Measurements from ENCODE around the gene MAJIN.
A peak's percentile ranks its signal among the peaks of the same experiment; 100 is the strongest.

Gene MAJIN

GRCh38 chr11:64916775-64917662 lies 54.9 kb downstream of the MAJIN start, which contains the start of gene ATG2A (continued):
- TF ChIP-seq OSR2 (tag by site-specific recombination; IDR thresholded peaks at IDR 0.05): no peak; the same call in 1 of the 2 replicates
- TF ChIP-seq ZNF645 (tag by site-specific recombination; IDR thresholded peaks at IDR 0.05): no peak
- no peak for TF ChIP-seq ZNF133 (tag by site-specific recombination; IDR thresholded peaks at IDR 0.05)
- TF ChIP-seq KLF10 (tag by site-specific recombination; IDR thresholded peaks at IDR 0.05): peak; percentile 96
- TF ChIP-seq PRDM1 (tag by site-specific recombination; IDR thresholded peaks at IDR 0.05): no peak
- no peak for TF ChIP-seq ZNF112 (tag by site-specific recombination; IDR thresholded peaks at IDR 0.05)
- TF ChIP-seq ZBTB1 (tag by site-specific recombination; IDR thresholded peaks at IDR 0.05): no peak
- TF ChIP-seq ZNF549 (tag by site-specific recombination; IDR thresholded peaks at IDR 0.05): no peak
- no peak for TF ChIP-seq ZNF239 (tag by site-specific recombination; IDR thresholded peaks at IDR 0.05)
- TF ChIP-seq, protein P1, sequence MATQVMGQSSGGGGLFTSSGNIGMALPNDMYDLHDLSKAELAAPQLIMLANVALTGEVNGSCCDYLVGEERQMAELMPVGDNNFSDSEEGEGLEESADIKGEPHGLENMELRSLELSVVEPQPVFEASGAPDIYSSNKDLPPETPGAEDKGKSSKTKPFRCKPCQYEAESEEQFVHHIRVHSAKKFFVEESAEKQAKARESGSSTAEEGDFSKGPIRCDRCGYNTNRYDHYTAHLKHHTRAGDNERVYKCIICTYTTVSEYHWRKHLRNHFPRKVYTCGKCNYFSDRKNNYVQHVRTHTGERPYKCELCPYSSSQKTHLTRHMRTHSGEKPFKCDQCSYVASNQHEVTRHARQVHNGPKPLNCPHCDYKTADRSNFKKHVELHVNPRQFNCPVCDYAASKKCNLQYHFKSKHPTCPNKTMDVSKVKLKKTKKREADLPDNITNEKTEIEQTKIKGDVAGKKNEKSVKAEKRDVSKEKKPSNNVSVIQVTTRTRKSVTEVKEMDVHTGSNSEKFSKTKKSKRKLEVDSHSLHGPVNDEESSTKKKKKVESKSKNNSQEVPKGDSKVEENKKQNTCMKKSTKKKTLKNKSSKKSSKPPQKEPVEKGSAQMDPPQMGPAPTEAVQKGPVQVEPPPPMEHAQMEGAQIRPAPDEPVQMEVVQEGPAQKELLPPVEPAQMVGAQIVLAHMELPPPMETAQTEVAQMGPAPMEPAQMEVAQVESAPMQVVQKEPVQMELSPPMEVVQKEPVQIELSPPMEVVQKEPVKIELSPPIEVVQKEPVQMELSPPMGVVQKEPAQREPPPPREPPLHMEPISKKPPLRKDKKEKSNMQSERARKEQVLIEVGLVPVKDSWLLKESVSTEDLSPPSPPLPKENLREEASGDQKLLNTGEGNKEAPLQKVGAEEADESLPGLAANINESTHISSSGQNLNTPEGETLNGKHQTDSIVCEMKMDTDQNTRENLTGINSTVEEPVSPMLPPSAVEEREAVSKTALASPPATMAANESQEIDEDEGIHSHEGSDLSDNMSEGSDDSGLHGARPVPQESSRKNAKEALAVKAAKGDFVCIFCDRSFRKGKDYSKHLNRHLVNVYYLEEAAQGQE (tag by site-specific recombination; IDR thresholded peaks at IDR 0.05): peak; percentile 56; the same call in 1 of the 2 replicates
- 0 out of 2 replicates have a peak, but pooled peaks have one; percentile 30 for TF ChIP-seq GLI4 (tag by site-specific recombination; IDR thresholded peaks at IDR 0.05)
- no peak for TF ChIP-seq ZNF175 (tag by site-specific recombination; IDR thresholded peaks at IDR 0.05)
- no peak for TF ChIP-seq ZNF114 (tag by site-specific recombination; IDR thresholded peaks at IDR 0.05)
- peak; percentile 43; the same call in 1 of the 2 replicates for TF ChIP-seq ZIC2 (tag by site-specific recombination; IDR thresholded peaks at IDR 0.05)
- no peak for TF ChIP-seq MEIS1 (CRISPR knock-in tag; IDR thresholded peaks at IDR 0.05; ENCODE audit: borderline replicate concordance)
- TF ChIP-seq ZNF777 (tag by site-specific recombination; IDR thresholded peaks at IDR 0.05; ENCODE audit: borderline replicate concordance): no peak
- no peak for TF ChIP-seq GLI2 (tag by site-specific recombination; IDR thresholded peaks at IDR 0.05; ENCODE audit: borderline replicate concordance, low read depth)
- TF ChIP-seq ZBTB6 (tag by site-specific recombination; IDR thresholded peaks at IDR 0.05): 0 out of 2 replicates have a peak, but pooled peaks have one; percentile 50
- no peak for TF ChIP-seq ZNF514 (tag by site-specific recombination; IDR thresholded peaks at IDR 0.05)
- TF ChIP-seq ZNF785 (tag by site-specific recombination; IDR thresholded peaks at IDR 0.05): no peak
- TF ChIP-seq ZNF624 (tag by site-specific recombination; IDR thresholded peaks at IDR 0.05): no peak
- no peak for TF ChIP-seq ZNF600 (tag by site-specific recombination; IDR thresholded peaks at IDR 0.05)
- no peak for TF ChIP-seq ZNF132 (tag by site-specific recombination; IDR thresholded peaks at IDR 0.05; ENCODE audit: borderline replicate concordance)
- TF ChIP-seq ZNF148 (tag by site-specific recombination; IDR thresholded peaks at IDR 0.05; ENCODE audit: borderline replicate concordance): no peak
- no peak for TF ChIP-seq ZNF248 (tag by site-specific recombination; IDR thresholded peaks at IDR 0.05)
- no peak for TF ChIP-seq ZNF623 (tag by site-specific recombination; IDR thresholded peaks at IDR 0.05)
- no peak for TF ChIP-seq ZSCAN16 (tag by site-specific recombination; IDR thresholded peaks at IDR 0.05)
- no peak for TF ChIP-seq ZNF350 (tag by site-specific recombination; IDR thresholded peaks at IDR 0.05)
- no peak for TF ChIP-seq YY2 (tag by site-specific recombination; IDR thresholded peaks at IDR 0.05)
- peak; percentile 63; the same call in 1 of the 2 replicates for TF ChIP-seq ZNF394 (tag by site-specific recombination; IDR thresholded peaks at IDR 0.05; ENCODE audit: borderline replicate concordance)
- peak; percentile 14; the same call in 1 of the 2 replicates for TF ChIP-seq CTCF (tag by site-specific recombination; IDR thresholded peaks at IDR 0.05)

All from HEK293 (cell line).